Vagina (tissue), 2 donors: Measurements from ENCODE around the gene JADE3.

ENCODE experiments used
- CTCF ChIP-seq, 3 experiments: fragments of 450-650 bp in 2 of 3; fragments of 200-600 bp in 1 of 3; sonication (generic) in 1 of 3; IDR thresholded peaks; one replicate each; pipeline ENCODE4 v1.5.1; 2017 to 2019; ENCODE audit warnings: antibody characterized with exemption in 3 of 3, mild to moderate bottlenecking in 2 of 3, moderate library complexity in 2 of 3
- POLR2A ChIP-seq, 2 donors: fragments of 450-650 bp; IDR thresholded peaks; one replicate each; pipeline ENCODE4 v1.6.1; 2017; ENCODE audit warnings: antibody characterized with exemption in 2 of 2, mild to moderate bottlenecking in 2 of 2, moderate library complexity in 2 of 2
- POLR2AphosphoS5 ChIP-seq, 2 donors: sonication (generic); formaldehyde crosslinking; IDR thresholded peaks; one replicate each; pipeline ENCODE4 v1.9.0; 2017; ENCODE audit warnings: antibody characterized with exemption in 2 of 2, mild to moderate bottlenecking in 2 of 2, low read depth in 1 of 2; ENCODE audit not compliant: insufficient read depth in 1 of 2

DNA sequence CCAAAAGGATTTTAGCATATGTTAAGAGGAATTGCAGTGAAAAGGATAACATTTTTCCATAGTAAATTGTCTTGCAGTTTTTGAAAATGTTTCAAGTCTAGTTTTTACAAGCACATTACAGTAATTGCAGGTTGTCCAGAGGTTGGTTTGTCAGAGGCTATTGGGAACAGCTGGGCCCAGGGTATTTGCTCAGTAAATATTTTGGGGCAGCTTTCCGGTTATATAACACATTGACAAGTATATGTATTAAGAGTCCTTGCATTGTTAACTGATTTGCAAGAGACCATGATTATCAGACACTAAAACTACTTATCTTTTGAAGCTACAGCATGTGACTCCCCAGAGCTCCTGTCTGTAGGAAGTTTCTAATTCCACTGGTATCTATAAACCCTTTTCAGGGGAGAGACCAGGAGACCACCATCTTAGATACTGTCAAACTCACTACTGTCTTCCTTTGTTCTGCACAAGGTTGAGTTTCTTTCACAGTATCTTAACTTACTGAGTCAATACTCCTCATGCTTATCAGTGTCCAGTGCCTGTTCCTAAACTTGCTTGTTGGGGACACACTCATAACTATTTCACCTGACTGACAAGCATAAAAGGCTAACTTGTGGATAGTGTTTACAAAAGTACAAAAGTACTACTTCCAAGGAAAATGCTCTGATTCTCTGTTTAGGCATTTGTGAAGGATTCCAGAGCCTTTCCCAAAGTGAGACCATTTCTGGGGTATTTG is 147.1 kb downstream of the JADE3 start:
- TF ChIP-seq POLR2A (IDR thresholded peaks at IDR 0.05) (no peak), POLR2AphosphoS5 (IDR thresholded peaks at IDR 0.05; ENCODE audit: insufficient read depth in 1 of 2, low read depth in 1 of 2) (no peak), CTCF (IDR thresholded peaks at IDR 0.05) (no peak)
